ENCODE results near the gene UROD.
A peak's percentile ranks its signal among the peaks of the same experiment; 100 is the strongest.
"Not testable (repeated sequence)": the region's sequence is repeated elsewhere in the genome, so short reads cannot be mapped to it uniquely, and the experiment has no call there.

The UROD gene

DNA sequence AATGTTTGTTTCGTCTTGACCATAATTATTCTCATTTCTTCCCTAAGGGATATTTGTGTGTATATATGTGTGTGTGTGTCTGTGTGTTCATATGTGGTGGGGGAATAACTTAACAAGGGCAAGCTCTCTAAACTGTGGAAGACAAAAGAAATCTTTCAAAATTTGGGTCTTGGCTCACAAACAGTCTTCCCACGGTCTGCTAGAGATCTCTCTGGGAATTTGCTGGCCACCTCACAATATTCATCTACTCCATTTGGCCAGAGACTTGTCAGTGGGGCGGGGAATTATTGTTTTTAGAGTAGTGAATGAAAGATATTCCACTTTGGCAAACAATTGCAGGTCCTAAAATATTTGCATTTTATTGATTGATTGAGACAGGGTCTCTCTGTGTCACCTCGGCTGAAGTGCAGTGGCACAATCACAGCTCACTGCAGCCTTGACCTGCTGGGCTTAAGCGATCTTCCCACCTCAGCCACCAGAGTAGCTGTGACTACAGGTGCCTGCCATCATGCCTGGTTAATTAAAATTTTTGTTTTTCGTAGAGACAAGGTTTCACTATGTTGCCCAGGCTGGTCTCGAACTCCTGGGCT is 17.6 kb upstream of the UROD start:
- DNase-seq (ENCODE audit: insufficient read length, low spot score) (no peak), FAIRE-seq (no peak)
- TF ChIP-seq POU2F2 (IDR thresholded peaks at IDR 0.05; ENCODE audit: low read depth, low read length) (no peak), PAX5 (IDR thresholded peaks at IDR 0.05; ENCODE audit: insufficient read depth, low read length, severe bottlenecking) (no peak), POLR2AphosphoS5 (IDR thresholded peaks at IDR 0.05; ENCODE audit: low read depth, low read length) (no peak), TAF1 (IDR thresholded peaks at IDR 0.05; ENCODE audit: low read depth, low read length) (no peak), POLR2A (IDR thresholded peaks at IDR 0.05; ENCODE audit: low read depth, low read length) (no peak), SPI1 (IDR thresholded peaks at IDR 0.05; ENCODE audit: low read depth, low read length) (no peak)

DNA sequence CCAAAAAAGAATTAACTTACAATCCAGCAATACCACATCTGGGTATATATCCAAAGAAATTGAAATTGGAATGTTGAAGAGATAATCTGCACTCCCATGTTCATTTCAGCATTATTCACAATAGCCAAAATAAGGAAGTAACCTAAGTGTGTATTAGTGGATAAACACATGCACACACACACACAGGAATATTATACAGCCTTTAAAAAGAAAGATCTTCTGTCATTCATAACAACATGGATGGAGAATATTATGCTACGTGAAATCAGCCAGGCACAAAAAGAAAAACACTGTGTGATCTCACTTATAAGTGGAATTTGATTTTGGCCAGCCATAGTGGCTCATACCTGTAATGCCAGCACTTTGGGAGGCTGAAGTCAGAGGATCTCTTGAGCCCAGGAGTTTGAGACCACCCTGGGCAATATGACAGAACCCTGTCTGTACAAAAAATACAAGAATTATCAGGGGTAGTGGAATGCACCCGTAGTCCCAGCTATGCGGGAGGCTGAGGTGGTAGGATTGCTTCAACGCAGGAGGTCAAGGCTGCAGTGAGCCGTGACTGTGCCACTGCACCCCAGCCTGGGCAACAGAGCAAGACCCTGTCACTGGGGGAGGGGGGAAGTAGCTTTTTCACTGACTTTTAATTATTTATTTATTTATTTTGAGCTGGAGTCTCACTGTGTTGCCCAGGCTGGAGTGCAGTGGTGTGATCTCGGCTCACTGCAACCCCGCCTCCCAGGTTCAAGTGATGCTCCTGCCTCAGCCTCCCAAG is 16.4 kb upstream of the UROD start:
- TF ChIP-seq SPI1 (IDR thresholded peaks at IDR 0.05; ENCODE audit: low read depth, low read length) (no peak), PAX5 (IDR thresholded peaks at IDR 0.05; ENCODE audit: insufficient read depth, low read length, severe bottlenecking) (no peak)
- FAIRE-seq, result no peak
- no peak for DNase-seq (ENCODE audit: insufficient read length, low spot score)

DNA sequence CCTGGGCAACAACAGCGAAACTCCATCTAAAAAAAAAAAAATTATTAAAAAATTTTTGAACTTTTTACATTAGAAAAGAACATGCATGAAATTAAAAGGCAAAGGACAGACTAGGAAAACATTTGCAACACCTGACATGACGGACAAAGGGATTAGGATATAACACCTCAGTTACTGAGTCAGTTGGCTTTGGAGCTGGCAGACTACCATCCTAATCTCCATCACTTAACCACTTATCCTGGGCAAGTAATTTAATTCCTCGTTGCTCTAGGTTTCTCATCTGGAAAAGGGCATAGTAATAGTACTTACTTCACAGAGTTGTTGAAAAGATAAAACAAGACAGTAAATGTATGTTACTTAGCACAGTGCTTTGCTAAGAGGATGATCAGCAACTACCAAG is 12.8 kb upstream of the UROD start:
- FAIRE-seq, result no peak
- TF ChIP-seq TAF1 (IDR thresholded peaks at IDR 0.05; ENCODE audit: low read depth, low read length), result no peak
- TF ChIP-seq POLR2AphosphoS5 (IDR thresholded peaks at IDR 0.05; ENCODE audit: low read depth, low read length), result no peak
- TF ChIP-seq SPI1 (IDR thresholded peaks at IDR 0.05; ENCODE audit: low read depth, low read length), result no peak
- TF ChIP-seq POLR2A (IDR thresholded peaks at IDR 0.05; ENCODE audit: low read depth, low read length), result no peak
- TF ChIP-seq PAX5 (IDR thresholded peaks at IDR 0.05; ENCODE audit: insufficient read depth, low read length, severe bottlenecking), result no peak
- TF ChIP-seq POU2F2 (IDR thresholded peaks at IDR 0.05; ENCODE audit: low read depth, low read length), result no peak
- DNase-seq (ENCODE audit: insufficient read length, low spot score), result no peak

DNA sequence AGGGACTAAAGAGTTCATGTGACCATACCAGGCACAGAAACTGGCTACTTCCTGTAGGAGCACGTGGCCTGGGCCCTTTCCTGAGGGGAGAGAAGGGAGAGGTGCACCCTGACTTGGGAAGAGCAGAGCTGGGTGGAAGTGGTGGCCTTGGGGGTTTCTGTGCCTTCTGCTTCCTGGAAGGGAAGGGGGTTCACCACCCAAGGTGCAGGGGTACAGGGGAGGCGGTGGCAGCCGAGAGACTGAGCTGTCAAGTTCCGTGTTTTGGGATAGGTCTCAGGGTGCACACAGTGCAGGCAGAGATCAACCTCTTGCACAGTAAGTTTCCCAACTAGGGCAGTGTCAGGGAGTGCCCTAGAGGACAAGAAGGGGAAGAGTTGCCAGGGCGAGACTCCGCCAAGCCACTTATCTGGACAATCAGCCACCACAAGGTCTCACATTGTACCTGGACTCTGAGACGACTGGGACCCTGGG is 11.0 kb upstream of the UROD start:
- DNase-seq (ENCODE audit: insufficient read length, low spot score) (no peak), FAIRE-seq (no peak)
- 0 out of 2 replicates have a peak, but pooled peaks have one; percentile 29 for TF ChIP-seq POLR2AphosphoS5 (IDR thresholded peaks at IDR 0.05; ENCODE audit: low read depth, low read length)
- TF ChIP-seq SPI1 (IDR thresholded peaks at IDR 0.05; ENCODE audit: low read depth, low read length), result no peak

DNA sequence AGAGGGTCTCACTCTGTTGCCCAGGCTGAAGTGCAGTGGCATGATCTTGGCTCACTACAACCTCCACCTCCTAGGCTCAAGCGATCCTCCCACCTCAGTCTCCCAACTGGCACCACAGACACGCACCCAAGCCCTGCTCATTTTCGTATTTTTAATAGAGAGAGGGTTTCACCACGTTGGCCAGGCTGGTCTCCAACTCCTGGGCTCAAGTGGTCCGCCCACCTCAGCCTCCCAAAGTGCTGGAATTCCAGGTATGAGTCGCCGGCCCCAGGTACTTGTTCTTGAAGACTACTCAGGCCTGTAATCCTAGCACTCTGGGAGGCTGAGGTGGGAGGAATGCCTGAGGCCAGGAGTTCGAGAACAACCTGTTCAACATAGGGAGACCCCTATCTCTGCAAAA is 10.5 kb upstream of the UROD start:
- FAIRE-seq; DNase-seq (ENCODE audit: insufficient read length, low spot score): not testable (repeated sequence)

DNA sequence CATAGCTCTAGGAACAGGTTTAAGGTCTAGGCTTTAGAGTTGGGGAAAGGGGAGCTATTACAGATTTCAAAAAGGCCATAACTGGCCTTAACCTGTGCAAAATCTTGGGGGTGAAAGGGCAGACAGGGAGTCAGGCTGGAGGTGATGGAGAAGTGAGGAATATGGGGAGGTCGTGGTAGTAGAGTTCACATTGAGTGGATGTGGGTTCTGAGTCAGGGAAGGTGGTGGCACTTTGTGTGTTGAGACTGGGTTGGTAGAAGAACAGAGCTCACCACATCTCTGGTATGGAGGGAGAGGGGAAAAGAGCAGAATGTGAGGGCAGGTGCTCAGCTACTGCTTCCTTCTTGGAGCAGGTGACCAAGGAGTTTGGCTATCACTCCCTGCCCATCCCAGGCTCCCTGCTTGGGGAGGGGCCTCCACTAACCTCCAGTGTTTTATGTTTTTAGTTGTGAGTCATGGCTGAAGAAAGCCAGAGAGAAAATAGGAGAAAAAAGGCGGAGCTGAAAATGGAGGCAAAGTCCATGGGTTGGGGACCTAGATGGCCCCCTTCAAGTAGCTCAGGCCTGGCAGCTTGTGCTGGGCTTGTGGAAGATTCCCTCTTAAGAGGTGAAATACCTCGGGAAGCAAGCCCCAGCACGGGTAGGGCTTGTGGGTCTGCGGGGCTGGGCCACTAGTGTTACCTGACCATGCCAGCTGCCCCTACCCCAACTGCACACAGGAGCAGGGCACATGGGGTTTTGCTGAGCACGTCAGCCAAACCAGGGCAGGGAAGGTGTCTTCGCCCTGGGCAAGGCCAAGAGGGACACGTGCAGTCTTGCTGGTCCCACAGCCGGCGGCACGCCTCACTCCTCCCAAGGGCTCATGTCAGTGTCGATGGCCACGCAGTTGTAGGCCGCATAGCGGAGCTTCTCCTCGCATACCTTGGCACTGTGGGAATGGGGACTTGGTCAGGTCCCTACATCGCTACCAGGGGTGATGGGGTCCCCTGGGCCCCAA is 9.1 kb upstream of the UROD start:
- FAIRE-seq, result no peak
- DNase-seq (ENCODE audit: insufficient read length, low spot score), result no peak
- TF ChIP-seq SPI1 (IDR thresholded peaks at IDR 0.05; ENCODE audit: low read depth, low read length) (no peak), POLR2AphosphoS5 (IDR thresholded peaks at IDR 0.05; ENCODE audit: low read depth, low read length) (no peak), POU2F2 (IDR thresholded peaks at IDR 0.05; ENCODE audit: low read depth, low read length) (no peak), POLR2A (IDR thresholded peaks at IDR 0.05; ENCODE audit: low read depth, low read length) (no peak), PAX5 (IDR thresholded peaks at IDR 0.05; ENCODE audit: insufficient read depth, low read length, severe bottlenecking) (no peak), TAF1 (IDR thresholded peaks at IDR 0.05; ENCODE audit: low read depth, low read length) (no peak)

DNA sequence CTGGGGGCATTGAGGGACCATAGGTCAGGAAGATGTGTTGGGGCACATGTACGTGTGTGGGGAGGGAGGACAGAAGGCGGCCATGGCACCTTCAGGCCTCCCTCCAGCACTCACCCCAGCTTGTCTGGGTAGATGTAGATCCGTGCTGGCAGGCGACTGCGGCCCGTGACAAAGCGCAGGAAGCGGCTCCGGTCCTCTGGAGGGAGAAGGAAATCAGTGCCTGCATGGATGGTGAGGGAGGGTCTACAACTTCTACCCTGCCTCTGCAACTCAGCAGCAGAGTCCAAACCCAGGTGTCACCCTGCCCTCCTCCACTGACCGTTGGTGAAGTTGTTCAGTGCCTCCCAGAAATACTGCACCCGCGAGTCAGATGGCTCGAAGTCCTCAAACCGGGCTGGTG is 8.3 kb upstream of the UROD start:
- FAIRE-seq (no peak), DNase-seq (ENCODE audit: insufficient read length, low spot score) (no peak)
- TF ChIP-seq POLR2A (IDR thresholded peaks at IDR 0.05; ENCODE audit: low read depth, low read length) (no peak), SPI1 (IDR thresholded peaks at IDR 0.05; ENCODE audit: low read depth, low read length) (no peak), POU2F2 (IDR thresholded peaks at IDR 0.05; ENCODE audit: low read depth, low read length) (no peak)

DNA sequence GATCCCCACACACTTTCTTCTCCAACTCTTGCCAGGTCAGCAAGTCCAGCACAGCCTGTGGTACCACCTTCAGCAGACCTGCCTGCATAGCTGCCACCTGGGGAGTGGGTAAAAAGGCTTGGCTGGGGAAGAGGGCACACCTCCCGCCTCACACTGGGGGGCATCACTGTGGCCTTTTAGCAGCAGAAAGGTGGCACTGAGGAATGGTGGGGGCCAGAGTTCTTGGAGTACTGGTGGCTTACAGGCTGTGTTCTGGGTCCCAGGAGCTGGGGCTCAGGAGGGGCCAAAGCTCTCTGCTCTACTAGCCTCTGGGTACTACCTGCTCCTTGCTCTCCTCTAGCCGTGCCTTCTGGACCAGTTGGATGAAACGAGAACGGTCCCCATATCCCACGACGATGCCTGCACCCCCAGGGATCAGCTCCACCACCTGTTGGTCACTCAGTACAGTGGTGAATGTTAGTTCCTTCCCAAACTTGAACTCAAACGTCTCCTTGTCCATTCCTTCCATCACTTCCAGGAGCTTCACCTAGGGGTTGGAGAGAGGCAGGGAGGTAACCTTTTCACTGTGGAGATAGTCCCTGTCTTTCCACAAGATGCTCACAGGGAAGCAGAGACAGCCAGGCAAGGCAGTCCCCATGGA is 7.7 kb upstream of the UROD start:
- FAIRE-seq (no peak), DNase-seq (ENCODE audit: insufficient read length, low spot score) (no peak)
- no peak for TF ChIP-seq POU2F2 (IDR thresholded peaks at IDR 0.05; ENCODE audit: low read depth, low read length)
- no peak for TF ChIP-seq PAX5 (IDR thresholded peaks at IDR 0.05; ENCODE audit: insufficient read depth, low read length, severe bottlenecking)
- no peak for TF ChIP-seq TAF1 (IDR thresholded peaks at IDR 0.05; ENCODE audit: low read depth, low read length)
- no peak for TF ChIP-seq SPI1 (IDR thresholded peaks at IDR 0.05; ENCODE audit: low read depth, low read length)
- TF ChIP-seq POLR2A (IDR thresholded peaks at IDR 0.05; ENCODE audit: low read depth, low read length), result no peak
- no peak for TF ChIP-seq POLR2AphosphoS5 (IDR thresholded peaks at IDR 0.05; ENCODE audit: low read depth, low read length)

DNA sequence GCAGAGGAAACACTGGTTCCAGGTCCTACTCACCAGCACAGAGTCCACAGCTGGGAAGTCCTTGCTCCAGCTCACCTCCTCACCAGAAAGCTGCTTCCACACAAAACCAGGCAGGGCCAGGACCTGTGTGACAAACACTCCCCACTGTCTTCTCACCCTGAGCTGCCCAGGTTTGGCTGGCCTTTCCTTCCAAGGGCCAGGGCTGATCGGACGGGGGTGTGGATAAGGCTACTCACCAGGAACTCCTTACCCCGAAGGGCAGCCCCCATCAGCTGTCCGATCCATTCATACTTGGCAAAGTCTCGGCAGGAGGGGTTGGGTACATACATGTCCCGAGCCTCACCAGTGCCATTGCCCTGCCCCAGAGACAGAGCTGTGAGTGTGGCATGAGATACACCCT is 6.3 kb upstream of the UROD start:
- DNase-seq (ENCODE audit: insufficient read length, low spot score) (no peak), FAIRE-seq (no peak)
- TF ChIP-seq TAF1 (IDR thresholded peaks at IDR 0.05; ENCODE audit: low read depth, low read length) (no peak), POU2F2 (IDR thresholded peaks at IDR 0.05; ENCODE audit: low read depth, low read length) (no peak), POLR2A (IDR thresholded peaks at IDR 0.05; ENCODE audit: low read depth, low read length) (no peak), PAX5 (IDR thresholded peaks at IDR 0.05; ENCODE audit: insufficient read depth, low read length, severe bottlenecking) (no peak), SPI1 (IDR thresholded peaks at IDR 0.05; ENCODE audit: low read depth, low read length) (no peak), POLR2AphosphoS5 (IDR thresholded peaks at IDR 0.05; ENCODE audit: low read depth, low read length) (no peak)

All from GM12891 (cell line).